ENCODE data around the gene PAX9. TPM values are rescaled to one million over a fixed set of nuclear protein-coding genes. Genes with fewer than 3 reads are reported as not detected.
A peak's percentile ranks its signal among the peaks of the same experiment; 100 is the strongest.
"Not testable (repeated sequence)": the region's sequence is repeated elsewhere in the genome, so short reads cannot be mapped to it uniquely, and the experiment has no call there.

The PAX9 gene
- total RNA-seq, 1 donor from 2014 or later, result 31.5 TPM

- no peak for DNase-seq
Observed at GRCh38 chr14:36672095-36672494, 10.4 kb downstream of the PAX9 start.

GRCh38 chr14:36674659-36675058, 13.0 kb downstream of the PAX9 start:
- DNase-seq, result no peak

GRCh38 chr14:36675581-36675980, 13.9 kb downstream of the PAX9 start:
- no peak for DNase-seq

- no peak for DNase-seq
Observed at GRCh38 chr14:36676236-36676635, 14.6 kb downstream of the PAX9 start.

- no peak for DNase-seq
Observed at GRCh38 chr14:36682338-36682737, 20.7 kb downstream of the PAX9 start.

- no peak for DNase-seq
Observed at GRCh38 chr14:36683083-36683724, 21.5 kb downstream of the PAX9 start.

GRCh38 chr14:36684946-36685345, 23.3 kb downstream of the PAX9 start:
- no peak for DNase-seq

GRCh38 chr14:36690311-36691040, 28.8 kb downstream of the PAX9 start:
- no peak for DNase-seq

GRCh38 chr14:36699420-36699819, 37.8 kb downstream of the PAX9 start:
- DNase-seq, result not testable (repeated sequence)

- DNase-seq, result no peak
Observed at GRCh38 chr14:36700651-36701050, 39.0 kb downstream of the PAX9 start.

- DNase-seq, result no peak
Observed at GRCh38 chr14:36701132-36701531, 39.5 kb downstream of the PAX9 start.

- DNase-seq, result no peak
Observed at GRCh38 chr14:36702474-36702873, 40.8 kb downstream of the PAX9 start.

- DNase-seq, result no peak
Observed at GRCh38 chr14:36707570-36707969, 45.9 kb downstream of the PAX9 start.

GRCh38 chr14:36713960-36714703, 52.5 kb downstream of the PAX9 start:
- DNase-seq, result no peak

GRCh38 chr14:36716614-36717184, 55.0 kb downstream of the PAX9 start:
- DNase-seq, result no peak

- peak; percentile 19 for DNase-seq
Observed at GRCh38 chr14:36717363-36717762, 55.7 kb downstream of the PAX9 start.

GRCh38 chr14:36718216-36718615, 56.6 kb downstream of the PAX9 start:
- no peak for DNase-seq

GRCh38 chr14:36719823-36720222, 58.2 kb downstream of the PAX9 start:
- no peak for DNase-seq

GRCh38 chr14:36720657-36721056, 59.0 kb downstream of the PAX9 start:
- no peak for DNase-seq

- DNase-seq, result no peak
Observed at GRCh38 chr14:36721877-36722276, 60.2 kb downstream of the PAX9 start.

GRCh38 chr14:36723530-36723929, 61.9 kb downstream of the PAX9 start:
- DNase-seq, result no peak

- DNase-seq, result no peak
Observed at GRCh38 chr14:36724162-36724561, 62.5 kb downstream of the PAX9 start.

- no peak for DNase-seq
Observed at GRCh38 chr14:36726128-36726527, 64.5 kb downstream of the PAX9 start.
